GM10266 (cell line): ENCODE measurements around the gene ZAR1.
"Not testable (repeated sequence)": the region's sequence is repeated elsewhere in the genome, so short reads cannot be mapped to it uniquely, and the experiment has no call there.

Experiments
- DNase-seq: peaks from one replicate; pipeline ENCODE4 v3.0.0; 2012; ENCODE audit errors: extremely low spot score
- TF ChIP-seq, protein P1 (sequence below): IDR thresholded peaks from 2 replicates; pipeline ENCODE4 v1.5.1; 2012; ENCODE audit warnings: mild to moderate bottlenecking, low read depth; ENCODE audit not compliant: control insufficient read depth, insufficient read depth; ENCODE audit errors: missing control alignments

ZAR1 gene, protein sequence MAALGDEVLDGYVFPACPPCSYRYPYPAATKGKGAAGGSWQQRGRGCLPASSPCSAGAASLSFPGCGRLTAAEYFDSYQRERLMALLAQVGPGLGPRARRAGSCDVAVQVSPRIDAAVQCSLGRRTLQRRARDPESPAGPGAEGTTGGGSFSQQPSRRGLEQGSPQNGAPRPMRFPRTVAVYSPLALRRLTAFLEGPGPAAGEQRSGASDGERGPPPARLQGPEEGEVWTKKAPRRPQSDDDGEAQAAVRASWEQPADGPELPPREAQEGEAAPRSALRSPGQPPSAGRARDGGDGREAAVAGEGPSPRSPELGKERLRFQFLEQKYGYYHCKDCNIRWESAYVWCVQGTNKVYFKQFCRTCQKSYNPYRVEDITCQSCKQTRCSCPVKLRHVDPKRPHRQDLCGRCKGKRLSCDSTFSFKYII

GRCh38 chr4:48490012-48490679 lies at the start of gene ZAR1:
TSS of gene ZAR1 (plus strand) at chr4:48490252. CDS start at chr4:48490292, 40 bp downstream.
- TF ChIP-seq, protein P1, sequence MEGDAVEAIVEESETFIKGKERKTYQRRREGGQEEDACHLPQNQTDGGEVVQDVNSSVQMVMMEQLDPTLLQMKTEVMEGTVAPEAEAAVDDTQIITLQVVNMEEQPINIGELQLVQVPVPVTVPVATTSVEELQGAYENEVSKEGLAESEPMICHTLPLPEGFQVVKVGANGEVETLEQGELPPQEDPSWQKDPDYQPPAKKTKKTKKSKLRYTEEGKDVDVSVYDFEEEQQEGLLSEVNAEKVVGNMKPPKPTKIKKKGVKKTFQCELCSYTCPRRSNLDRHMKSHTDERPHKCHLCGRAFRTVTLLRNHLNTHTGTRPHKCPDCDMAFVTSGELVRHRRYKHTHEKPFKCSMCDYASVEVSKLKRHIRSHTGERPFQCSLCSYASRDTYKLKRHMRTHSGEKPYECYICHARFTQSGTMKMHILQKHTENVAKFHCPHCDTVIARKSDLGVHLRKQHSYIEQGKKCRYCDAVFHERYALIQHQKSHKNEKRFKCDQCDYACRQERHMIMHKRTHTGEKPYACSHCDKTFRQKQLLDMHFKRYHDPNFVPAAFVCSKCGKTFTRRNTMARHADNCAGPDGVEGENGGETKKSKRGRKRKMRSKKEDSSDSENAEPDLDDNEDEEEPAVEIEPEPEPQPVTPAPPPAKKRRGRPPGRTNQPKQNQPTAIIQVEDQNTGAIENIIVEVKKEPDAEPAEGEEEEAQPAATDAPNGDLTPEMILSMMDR: no peak
- peak; percentile 58 for DNase-seq

- not testable (repeated sequence) for DNase-seq
Measured at GRCh38 chr4:48440914-48441313, 49.1 kb upstream of the ZAR1 start.

DNA sequence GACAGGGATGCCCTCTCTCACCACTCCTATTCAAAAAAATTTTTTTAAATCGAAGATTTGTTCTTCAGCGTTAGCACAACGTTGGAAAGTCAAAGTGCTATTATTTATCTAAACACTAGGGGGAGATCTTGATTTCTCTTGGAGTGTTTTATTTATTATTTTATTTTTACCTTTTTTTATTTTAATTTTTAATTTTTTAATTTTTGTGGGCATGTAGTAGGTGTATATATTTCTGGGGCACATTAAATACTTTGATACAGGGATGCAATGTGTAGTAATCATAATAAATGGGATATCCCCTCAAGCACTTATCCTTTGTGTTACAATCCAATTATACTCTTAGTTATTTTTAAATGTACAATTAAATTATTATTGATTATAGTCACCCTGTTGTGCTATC lies 44.3 kb upstream of the ZAR1 start:
- DNase-seq: no peak
- TF ChIP-seq, protein P1: peak; percentile 31

- no peak for DNase-seq
- TF ChIP-seq, protein P1: no peak
Measured at GRCh38 chr4:48446642-48447041, 43.4 kb upstream of the ZAR1 start.

DNA sequence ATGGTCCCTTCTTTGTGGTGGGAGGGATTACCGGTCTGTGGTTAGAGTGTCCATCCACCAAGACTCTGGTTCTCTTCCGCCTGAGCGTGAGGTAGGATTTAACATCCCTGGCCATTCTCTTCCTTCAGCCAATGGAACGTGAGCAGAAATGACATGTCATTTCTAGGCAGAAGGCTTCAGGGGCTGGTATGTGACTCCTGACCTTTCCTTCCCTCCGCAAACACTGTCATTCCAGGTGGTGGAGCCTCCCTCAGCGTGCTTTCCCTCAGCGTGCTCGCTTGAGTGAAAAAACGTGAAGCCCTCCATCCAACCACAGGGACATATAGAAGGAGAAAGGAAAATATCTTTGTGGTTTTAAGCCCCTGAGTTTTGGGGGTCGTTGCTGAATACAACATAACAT lies 40.9 kb upstream of the ZAR1 start:
- no peak for DNase-seq
- TF ChIP-seq, protein P1: no peak

GRCh38 chr4:48450740-48451139 lies 39.3 kb upstream of the ZAR1 start:
- DNase-seq: no peak
- TF ChIP-seq, protein P1: no peak

GRCh38 chr4:48451656-48452055 lies 38.4 kb upstream of the ZAR1 start:
- DNase-seq: not testable (repeated sequence)

GRCh38 chr4:48454591-48454990 lies 35.5 kb upstream of the ZAR1 start:
- DNase-seq: no peak
- TF ChIP-seq, protein P1: no peak
